Liver (tissue), 9 donors: ENCODE data around the gene INPP4B. TPM values are rescaled to one million over a fixed set of nuclear protein-coding genes. Genes with fewer than 3 reads are reported as not detected.

Experiments used
- DNase-seq: peaks from one replicate; pipeline ENCODE4 v3.0.0-alpha.2; 2017; ENCODE audit warnings: low spot score
- H3K27ac ChIP-seq, 2 donors: one replicate each; pipeline ENCODE4 v1.7.0; 2013; ENCODE audit warnings: inconsistent platforms in 2 of 2, low read length in 2 of 2, control low read depth in 1 of 2, low read depth in 1 of 2, mild to moderate bottlenecking in 1 of 2
- H3K27me3 ChIP-seq, 4 donors: one replicate each; pipeline versions ENCODE4 v1.6.1 to v1.7.0; 2013; ENCODE audit warnings: low read length in 3 of 4, inconsistent platforms in 1 of 4, mild to moderate bottlenecking in 1 of 4, moderate library complexity in 1 of 4; ENCODE audit not compliant: control insufficient read depth in 4 of 4, insufficient read depth in 4 of 4
- H3K36me3 ChIP-seq, 4 donors: one replicate each; pipeline versions ENCODE4 v1.6.1 to v1.7.0; 2013; ENCODE audit warnings: low read length in 3 of 4, mild to moderate bottlenecking in 3 of 4, low read depth in 1 of 4, moderate library complexity in 1 of 4; ENCODE audit not compliant: control insufficient read depth in 4 of 4, insufficient read depth in 3 of 4
- H3K4me1 ChIP-seq, 4 donors: one replicate each; pipeline versions ENCODE4 v1.6.1 to v1.7.0; 2013; ENCODE audit warnings: low read length in 3 of 4, mild to moderate bottlenecking in 3 of 4, moderate library complexity in 1 of 4; ENCODE audit not compliant: control insufficient read depth in 4 of 4, insufficient read depth in 4 of 4
- H3K4me3 ChIP-seq, 3 donors: one replicate each; pipeline versions ENCODE4 v1.6.1 to v1.7.0; 2013; ENCODE audit warnings: low read length in 3 of 3, control low read depth in 1 of 3, low read depth in 1 of 3, mild to moderate bottlenecking in 1 of 3
- H3K9ac ChIP-seq, 2 donors: one replicate each; pipeline ENCODE4 v1.7.0; 2013; ENCODE audit warnings: low read length in 2 of 2, mild to moderate bottlenecking in 2 of 2, moderate library complexity in 2 of 2, control low read depth in 1 of 2, low read depth in 1 of 2
- H3K9me3 ChIP-seq, 4 donors: one replicate each; pipeline versions ENCODE4 v1.6.1 to v1.7.0; 2013; ENCODE audit warnings: low read length in 3 of 4; ENCODE audit not compliant: control insufficient read depth in 4 of 4
- ATF3 ChIP-seq: IDR thresholded peaks from 2 replicates; pipeline ENCODE4 v1.6.1; 2016; ENCODE audit warnings: antibody characterized with exemption
- CTCF ChIP-seq: fragments of 150-350 bp; IDR thresholded peaks from 2 replicates; pipeline ENCODE4 v1.5.1; 2017; ENCODE audit warnings: improper control_type of control experiment, low read depth, low read length; ENCODE audit not compliant: missing input control
- EGR1 ChIP-seq, 2 donors: IDR thresholded peaks; 2 replicates each; pipeline ENCODE4 v1.6.1; 2016 to 2018; ENCODE audit warnings: antibody characterized with exemption in 2 of 2, low read depth in 2 of 2
- FOXA2 ChIP-seq: IDR thresholded peaks from 2 replicates; pipeline ENCODE4 v1.6.1; 2016; ENCODE audit warnings: antibody characterized with exemption
- GABPA ChIP-seq, 2 donors: IDR thresholded peaks in 1 of 2; conservative IDR thresholded peaks in 1 of 2; 2 replicates each; pipeline ENCODE4 v1.6.1; 2016; ENCODE audit warnings: antibody characterized with exemption in 2 of 2, mild to moderate bottlenecking in 1 of 2, moderate library complexity in 1 of 2
- JUND ChIP-seq, 2 donors: IDR thresholded peaks; 2 replicates each; pipeline ENCODE4 v1.6.1; 2016; ENCODE audit warnings: antibody characterized with exemption in 2 of 2
- MAX ChIP-seq: IDR thresholded peaks from 2 replicates; pipeline ENCODE4 v1.6.1; 2016; ENCODE audit warnings: antibody characterized with exemption
- NR2F2 ChIP-seq: IDR thresholded peaks from 2 replicates; pipeline ENCODE4 v1.6.1; 2016; ENCODE audit warnings: antibody characterized with exemption
- RAD21 ChIP-seq, 2 donors: IDR thresholded peaks; 2 replicates each; pipeline ENCODE4 v1.6.1; 2016; ENCODE audit warnings: antibody characterized with exemption in 2 of 2, mild to moderate bottlenecking in 2 of 2
- REST ChIP-seq: IDR thresholded peaks from 2 replicates; pipeline ENCODE4 v1.6.1; 2016; ENCODE audit warnings: antibody characterized with exemption, mild to moderate bottlenecking
- RXRA ChIP-seq, 2 donors: IDR thresholded peaks; 2 replicates each; pipeline ENCODE4 v1.6.1; 2017 to 2018; ENCODE audit warnings: antibody characterized with exemption in 2 of 2, mild to moderate bottlenecking in 1 of 2
- SP1 ChIP-seq: IDR thresholded peaks from 2 replicates; pipeline ENCODE4 v1.6.1; 2018; ENCODE audit warnings: antibody characterized with exemption, mild to moderate bottlenecking
- TAF1 ChIP-seq: conservative IDR thresholded peaks from 2 replicates; pipeline ENCODE4 v1.6.1; 2016; ENCODE audit warnings: antibody characterized with exemption, mild to moderate bottlenecking
- ZBTB33 ChIP-seq: IDR thresholded peaks from 2 replicates; pipeline ENCODE4 v1.6.1; 2016; ENCODE audit warnings: antibody characterized with exemption
- WGBS: extraction: QIAGEN DNeasy Blood & Tissue Kit; methylation state at CpG from one replicate; pipeline ENCODE4 v1.1.7; 2013; 5-methylcytosine and 5-hydroxymethylcytosine counted together
- polyA plus RNA-seq, 2 donors: library from polyadenylated mRNA; stranded (reverse) in 1 of 2; unstranded in 1 of 2; fragments of 200-250 nt in 1 of 2; fragments of >200 nt in 1 of 2; fragmentation: Nextera tagmentation in 1 of 2; extraction: Ambion mirVana in 1 of 2; gene quantifications; one replicate each; pipeline versions ENCODE4 v1.2.1 to v1.2.3, GENCODE V29; 2013 to 2015
- total RNA-seq, 2 donors: library from RNA; depleted of rRNA; stranded (reverse); fragments of >200 nt; gene quantifications; one replicate each; pipeline ENCODE4 v1.2.3, GENCODE V29; 2014
- donor health status: healthy.
- donor health status: healthy.
- donor health status: healthy.
- donor health status: healthy.
- donor health status: healthy.

INPP4B gene
- total and polyA plus RNA-seq, 4 donors: 0.43 to 2.8 (median 1.6) TPM

- WGBS: 97% methylated on average over 1 of the region's 1 CpG
- no peaks in the 10 kb centered on the region for H3K36me3 ChIP-seq
- no peak for TF ChIP-seq TAF1
- no peak for TF ChIP-seq SP1
- TF ChIP-seq JUND (IDR thresholded peaks at IDR 0.05): no peak
- H3K4me3 ChIP-seq: no peak overlapping the region
- peaks cover 0 to under 1% (median 0%) of the 10 kb centered on the region in 4 donors for H3K4me1 ChIP-seq
- peaks cover 0 to 5% (median 0%) of the 10 kb centered on the region in 4 donors for H3K27me3 ChIP-seq
- no peak overlapping the region for H3K27ac ChIP-seq
- no peak for DNase-seq
- no peak overlapping the region for H3K9ac ChIP-seq
- H3K9me3 ChIP-seq: no peaks in the 10 kb centered on the region
These were observed 485.4 kb downstream of the INPP4B start for GRCh38 chr4:142360657-142361056.

GRCh38 chr4:142358656-142359055, 487.4 kb downstream of the INPP4B start:
- H3K27me3 ChIP-seq: peaks cover 0 to 2% (median 0%) of the 10 kb centered on the region in 4 donors
- no peak for DNase-seq
- no peaks in the 10 kb centered on the region for H3K36me3 ChIP-seq
- H3K4me1 ChIP-seq: peaks cover 0 to 3% (median 0%) of the 10 kb centered on the region in 4 donors
- no peak for TF ChIP-seq ZBTB33
- no peak for TF ChIP-seq NR2F2
- no peak for TF ChIP-seq RAD21 (IDR thresholded peaks at IDR 0.05)
- no peak for TF ChIP-seq TAF1
- no peak for TF ChIP-seq REST
- TF ChIP-seq RXRA (IDR thresholded peaks at IDR 0.05): no peak
- TF ChIP-seq GABPA (IDR thresholded peaks at IDR 0.05 in 1 of 2, conservative IDR thresholded peaks at IDR 0.05 in 1 of 2): no peak
- TF ChIP-seq JUND (IDR thresholded peaks at IDR 0.05): no peak
- TF ChIP-seq MAX: no peak
- no peak for TF ChIP-seq ATF3
- H3K4me3 ChIP-seq: no peak overlapping the region
- no peaks in the 10 kb centered on the region for H3K9me3 ChIP-seq
- H3K9ac ChIP-seq: no peak overlapping the region
- no peak overlapping the region for H3K27ac ChIP-seq
- 83% methylated on average over 4 of the region's 4 CpGs for WGBS

GRCh38 chr4:142356801-142357200, 489.3 kb downstream of the INPP4B start:
- Histone ChIP-seq H3K4me3 (no peak overlapping the region), H3K27ac (no peak overlapping the region), H3K9ac (no peak overlapping the region), H3K4me1 (peaks cover 0 to 3% (median 0%) of the 10 kb centered on the region in 4 donors), H3K36me3 (no peaks in the 10 kb centered on the region), H3K27me3 (peaks cover 0 to 2% (median 0%) of the 10 kb centered on the region in 4 donors), H3K9me3 (no peaks in the 10 kb centered on the region)
- TF ChIP-seq EGR1 (IDR thresholded peaks at IDR 0.05; ENCODE audit: low read depth in 2 of 2) (no peak), REST (no peak), CTCF (no peak), FOXA2 (no peak)
- 95% methylated on average over 1 of the region's 1 CpG for WGBS
- DNase-seq: no peak
